PFSK-1 (cell line): ENCODE data around the gene KDM4F.

ENCODE experiments used
- FOXP2 ChIP-seq: optimal IDR thresholded peaks from 2 replicates; pipeline ENCODE3; 2011; ENCODE audit warnings: borderline replicate concordance, control low read depth, inconsistent platforms; ENCODE audit not compliant: insufficient read depth; ENCODE audit errors: extremely low read length, extremely low read depth
- POLR2AphosphoS5 ChIP-seq: IDR thresholded peaks from 2 replicates; pipeline ENCODE4 v1.6.1; 2012; ENCODE audit warnings: low read depth, mild to moderate bottlenecking, control low read depth, low read length, moderate library complexity
- SIN3A ChIP-seq: IDR thresholded peaks from 2 replicates; pipeline ENCODE4 v1.6.1; 2012; ENCODE audit warnings: mild to moderate bottlenecking, low read length, moderate library complexity, borderline replicate concordance; ENCODE audit not compliant: insufficient read depth
- TAF1 ChIP-seq: IDR thresholded peaks from 2 replicates; pipeline ENCODE4 v1.6.1; 2012; ENCODE audit warnings: low read length, control low read depth, borderline replicate concordance; ENCODE audit not compliant: insufficient read depth
- TF ChIP-seq, protein P1 (sequence below), 2 experiments: IDR thresholded peaks; 2 replicates each; pipeline versions ENCODE4 v1.6.1 to v1.8.0; 2011 to 2012; ENCODE audit warnings: low read depth in 2 of 2, low read length in 2 of 2, control low read depth in 1 of 2, inconsistent platforms in 1 of 2, mild to moderate bottlenecking in 1 of 2, moderate library complexity in 1 of 2; ENCODE audit not compliant: insufficient read depth in 1 of 2

KDM4F gene

DNA sequence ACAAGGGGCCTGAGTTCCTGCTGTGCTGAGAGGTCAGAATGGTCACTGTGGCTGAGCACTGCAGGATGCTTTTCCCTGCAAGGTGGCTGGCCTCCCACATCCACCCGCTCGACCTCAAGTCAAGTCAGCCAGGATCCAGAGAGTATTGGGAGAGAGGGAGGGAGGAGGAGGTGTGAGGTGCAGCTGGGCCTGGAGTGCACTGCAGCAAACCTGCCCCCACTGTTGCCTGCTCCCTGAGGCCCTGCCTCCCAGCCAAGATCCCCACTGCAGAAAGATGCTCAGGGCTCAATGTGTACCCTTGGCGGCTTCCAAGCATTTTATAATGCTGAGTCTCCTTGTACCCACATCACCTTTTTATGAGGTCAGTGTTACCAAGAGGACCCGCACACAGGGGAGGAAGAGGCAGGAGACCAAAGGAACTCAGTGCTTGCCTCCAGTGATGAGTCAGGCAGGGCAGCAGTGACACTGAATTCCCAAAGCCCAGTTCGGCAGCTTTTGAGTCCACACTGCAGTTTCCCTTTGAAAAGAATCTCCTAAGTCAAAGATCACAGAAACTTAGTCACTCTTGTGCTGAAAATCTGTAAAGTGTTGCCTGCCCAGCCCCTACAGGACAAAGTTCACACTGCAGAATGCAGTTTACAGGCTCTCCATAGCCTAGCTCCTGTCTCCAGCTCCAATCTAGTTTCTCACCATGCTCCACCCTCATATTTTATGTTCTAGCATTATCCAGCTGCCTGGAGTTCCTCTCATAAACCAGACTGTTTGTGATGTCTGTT is 43.5 kb downstream of the KDM4F start:
- TF ChIP-seq SIN3A: no peak
- TF ChIP-seq, protein P1, sequence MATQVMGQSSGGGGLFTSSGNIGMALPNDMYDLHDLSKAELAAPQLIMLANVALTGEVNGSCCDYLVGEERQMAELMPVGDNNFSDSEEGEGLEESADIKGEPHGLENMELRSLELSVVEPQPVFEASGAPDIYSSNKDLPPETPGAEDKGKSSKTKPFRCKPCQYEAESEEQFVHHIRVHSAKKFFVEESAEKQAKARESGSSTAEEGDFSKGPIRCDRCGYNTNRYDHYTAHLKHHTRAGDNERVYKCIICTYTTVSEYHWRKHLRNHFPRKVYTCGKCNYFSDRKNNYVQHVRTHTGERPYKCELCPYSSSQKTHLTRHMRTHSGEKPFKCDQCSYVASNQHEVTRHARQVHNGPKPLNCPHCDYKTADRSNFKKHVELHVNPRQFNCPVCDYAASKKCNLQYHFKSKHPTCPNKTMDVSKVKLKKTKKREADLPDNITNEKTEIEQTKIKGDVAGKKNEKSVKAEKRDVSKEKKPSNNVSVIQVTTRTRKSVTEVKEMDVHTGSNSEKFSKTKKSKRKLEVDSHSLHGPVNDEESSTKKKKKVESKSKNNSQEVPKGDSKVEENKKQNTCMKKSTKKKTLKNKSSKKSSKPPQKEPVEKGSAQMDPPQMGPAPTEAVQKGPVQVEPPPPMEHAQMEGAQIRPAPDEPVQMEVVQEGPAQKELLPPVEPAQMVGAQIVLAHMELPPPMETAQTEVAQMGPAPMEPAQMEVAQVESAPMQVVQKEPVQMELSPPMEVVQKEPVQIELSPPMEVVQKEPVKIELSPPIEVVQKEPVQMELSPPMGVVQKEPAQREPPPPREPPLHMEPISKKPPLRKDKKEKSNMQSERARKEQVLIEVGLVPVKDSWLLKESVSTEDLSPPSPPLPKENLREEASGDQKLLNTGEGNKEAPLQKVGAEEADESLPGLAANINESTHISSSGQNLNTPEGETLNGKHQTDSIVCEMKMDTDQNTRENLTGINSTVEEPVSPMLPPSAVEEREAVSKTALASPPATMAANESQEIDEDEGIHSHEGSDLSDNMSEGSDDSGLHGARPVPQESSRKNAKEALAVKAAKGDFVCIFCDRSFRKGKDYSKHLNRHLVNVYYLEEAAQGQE (IDR thresholded peaks at IDR 0.05; ENCODE audit: insufficient read depth in 1 of 2, low read depth in 2 of 2, low read length in 2 of 2): no peak
- TF ChIP-seq FOXP2: no peak
- no peak for TF ChIP-seq TAF1
- TF ChIP-seq POLR2AphosphoS5: no peak

DNA sequence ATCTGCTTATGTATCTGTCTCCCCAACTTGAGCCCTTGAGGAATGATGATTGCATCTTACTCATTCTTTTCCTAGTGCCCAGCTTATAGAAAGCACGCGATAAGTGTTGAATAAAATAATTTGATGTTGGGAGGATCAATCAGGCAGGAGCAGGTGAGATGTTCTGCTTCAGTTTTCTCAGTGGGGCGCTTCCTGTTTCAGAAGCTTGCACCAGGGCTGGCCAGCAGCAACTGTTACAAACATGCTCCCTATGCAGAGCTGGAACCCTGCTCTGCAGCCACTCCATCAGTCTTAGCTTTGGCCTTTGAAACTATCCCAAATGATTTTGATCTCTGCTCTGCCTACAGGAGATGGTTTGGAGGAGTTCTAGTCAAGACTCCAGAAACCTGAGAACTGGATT is 44.3 kb downstream of the KDM4F start:
- no peak for TF ChIP-seq SIN3A
- TF ChIP-seq TAF1: no peak
- no peak for TF ChIP-seq FOXP2
- TF ChIP-seq, protein P1 (IDR thresholded peaks at IDR 0.05; ENCODE audit: insufficient read depth in 1 of 2, low read depth in 2 of 2, low read length in 2 of 2): no peak
- TF ChIP-seq POLR2AphosphoS5: no peak

DNA sequence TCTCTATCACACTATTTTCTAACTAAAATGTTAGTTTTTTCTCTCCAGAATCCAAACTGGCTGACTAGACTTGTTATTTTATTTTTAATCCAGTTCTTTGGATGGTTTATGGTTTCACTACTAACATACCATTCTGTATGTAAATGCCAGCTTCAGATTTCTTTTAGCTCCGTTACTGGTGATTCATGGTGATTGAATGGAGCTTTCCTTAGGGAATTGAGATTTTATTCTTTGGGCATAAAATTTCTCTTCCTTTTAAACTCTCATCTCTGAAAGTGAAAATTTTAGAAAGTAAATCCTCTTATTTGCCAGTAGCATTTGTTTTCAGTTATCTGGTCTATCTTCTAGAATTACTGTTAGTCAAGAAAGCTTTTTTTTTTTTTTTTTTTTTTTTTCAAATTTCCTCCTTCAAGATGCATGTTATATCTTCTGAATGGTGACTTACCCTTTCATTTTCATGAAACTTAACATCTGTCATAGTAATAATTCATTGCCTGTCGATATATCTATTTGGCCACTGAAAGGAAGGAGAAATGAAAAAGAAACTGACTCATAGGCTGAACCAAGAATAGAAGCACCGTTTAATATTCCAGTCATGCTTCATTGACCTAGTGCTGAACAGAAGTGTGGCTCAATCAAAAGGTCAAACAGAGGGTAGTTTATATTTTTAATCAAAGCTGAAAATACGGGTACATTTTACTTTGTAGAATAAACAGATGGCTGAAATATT is 46.8 kb downstream of the KDM4F start:
- TF ChIP-seq TAF1 (no peak), FOXP2 (no peak), SIN3A (no peak), POLR2AphosphoS5 (no peak)
- TF ChIP-seq, protein P1 (IDR thresholded peaks at IDR 0.05; ENCODE audit: insufficient read depth in 1 of 2, low read depth in 2 of 2, low read length in 2 of 2): peak in 1 of 2 experiments; percentile 64; a peak in 1 of 4 replicates

GRCh38 chr11:95097209-95097608 is 48.0 kb downstream of the KDM4F start:
- TF ChIP-seq, protein P1 (IDR thresholded peaks at IDR 0.05; ENCODE audit: insufficient read depth in 1 of 2, low read depth in 2 of 2, low read length in 2 of 2): no peak
- no peak for TF ChIP-seq POLR2AphosphoS5
- no peak for TF ChIP-seq SIN3A
- no peak for TF ChIP-seq FOXP2
